HFF-Myc (cell line): Measurements from ENCODE around the gene EXOSC10.
"Not testable (repeated sequence)": the region's sequence is repeated elsewhere in the genome, so short reads cannot be mapped to it uniquely, and the experiment has no call there.

ENCODE experiments used
- DNase-seq: peaks from one replicate; pipeline ENCODE4 v3.0.0-alpha.2; 2011; ENCODE audit warnings: low read depth; ENCODE audit errors: extremely low read depth
- H3K4me3 ChIP-seq: replicated peaks from 2 replicates; pipeline ENCODE4 v1.5.1; 2011; ENCODE audit warnings: low read depth, mild to moderate bottlenecking, control low read depth, low read length
- TF ChIP-seq, protein P1 (sequence below): IDR thresholded peaks from 2 replicates; pipeline ENCODE4 v1.5.1; 2012; ENCODE audit warnings: mild to moderate bottlenecking, low read depth, low read length, control low read depth; ENCODE audit errors: missing control alignments

EXOSC10 gene

DNA sequence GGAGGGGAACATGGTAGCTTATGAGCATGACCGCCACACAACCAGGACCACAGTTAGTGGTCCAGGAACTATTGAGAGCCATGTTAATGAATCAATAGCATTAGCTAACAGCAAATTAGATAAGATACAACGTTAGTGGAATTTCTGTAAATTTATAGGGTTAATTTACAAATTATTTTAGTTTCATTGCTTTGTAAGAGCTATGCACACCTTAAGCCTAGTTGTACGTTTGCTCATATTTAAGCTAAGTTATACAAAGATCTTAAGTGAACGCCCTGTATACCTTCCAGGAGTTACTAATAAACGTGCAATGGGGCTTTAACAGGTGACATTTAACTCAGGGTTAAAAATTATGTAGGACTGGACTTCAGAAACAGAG is 749 bp downstream of the EXOSC10 start:
- H3K4me3 ChIP-seq, result peak overlapping the region; percentile 96
- TF ChIP-seq, protein P1, sequence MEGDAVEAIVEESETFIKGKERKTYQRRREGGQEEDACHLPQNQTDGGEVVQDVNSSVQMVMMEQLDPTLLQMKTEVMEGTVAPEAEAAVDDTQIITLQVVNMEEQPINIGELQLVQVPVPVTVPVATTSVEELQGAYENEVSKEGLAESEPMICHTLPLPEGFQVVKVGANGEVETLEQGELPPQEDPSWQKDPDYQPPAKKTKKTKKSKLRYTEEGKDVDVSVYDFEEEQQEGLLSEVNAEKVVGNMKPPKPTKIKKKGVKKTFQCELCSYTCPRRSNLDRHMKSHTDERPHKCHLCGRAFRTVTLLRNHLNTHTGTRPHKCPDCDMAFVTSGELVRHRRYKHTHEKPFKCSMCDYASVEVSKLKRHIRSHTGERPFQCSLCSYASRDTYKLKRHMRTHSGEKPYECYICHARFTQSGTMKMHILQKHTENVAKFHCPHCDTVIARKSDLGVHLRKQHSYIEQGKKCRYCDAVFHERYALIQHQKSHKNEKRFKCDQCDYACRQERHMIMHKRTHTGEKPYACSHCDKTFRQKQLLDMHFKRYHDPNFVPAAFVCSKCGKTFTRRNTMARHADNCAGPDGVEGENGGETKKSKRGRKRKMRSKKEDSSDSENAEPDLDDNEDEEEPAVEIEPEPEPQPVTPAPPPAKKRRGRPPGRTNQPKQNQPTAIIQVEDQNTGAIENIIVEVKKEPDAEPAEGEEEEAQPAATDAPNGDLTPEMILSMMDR, result no peak
- no peak for DNase-seq

DNA sequence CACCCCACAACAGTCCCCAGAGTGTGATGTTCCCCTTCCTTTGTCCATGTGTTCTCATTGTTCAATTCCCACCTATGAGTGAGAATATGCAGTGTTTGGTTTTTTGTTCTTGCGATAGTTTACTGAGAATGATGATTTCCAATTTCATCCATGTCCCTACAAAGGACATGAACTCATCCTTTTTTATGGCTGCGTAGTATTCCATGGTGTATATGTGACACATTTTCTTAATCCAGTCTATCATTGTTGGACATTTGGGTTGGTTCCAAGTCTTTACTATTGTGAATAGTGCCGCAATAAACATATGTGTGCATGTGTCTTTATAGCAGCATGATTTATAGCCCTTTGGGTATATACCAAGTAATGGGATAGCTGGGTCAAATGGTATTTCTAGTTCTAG is 15.9 kb downstream of the EXOSC10 start:
- DNase-seq, H3K4me3 ChIP-seq: not testable (repeated sequence)

DNA sequence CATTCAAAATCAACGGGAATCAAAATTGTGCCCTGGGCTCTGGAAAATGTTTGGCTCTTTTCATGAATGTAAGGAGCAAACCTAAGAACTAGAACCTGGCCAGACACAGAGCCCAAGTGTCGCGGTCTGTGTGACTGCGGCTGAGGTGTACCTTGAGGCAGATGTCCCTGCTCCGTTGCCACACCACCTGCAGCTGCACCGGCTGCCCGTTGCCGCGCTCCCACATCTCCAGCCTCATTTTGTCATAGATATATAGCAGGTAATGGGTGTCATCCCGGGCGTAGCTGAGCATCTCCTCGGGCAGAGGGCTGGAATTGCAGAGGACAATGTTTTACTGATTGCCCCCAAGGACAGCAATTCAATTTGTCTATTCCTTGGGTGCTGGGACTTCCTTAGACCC is 18.7 kb downstream of the EXOSC10 start:
- TF ChIP-seq, protein P1, result no peak
- DNase-seq, result no peak
- no peak overlapping the region for H3K4me3 ChIP-seq

DNA sequence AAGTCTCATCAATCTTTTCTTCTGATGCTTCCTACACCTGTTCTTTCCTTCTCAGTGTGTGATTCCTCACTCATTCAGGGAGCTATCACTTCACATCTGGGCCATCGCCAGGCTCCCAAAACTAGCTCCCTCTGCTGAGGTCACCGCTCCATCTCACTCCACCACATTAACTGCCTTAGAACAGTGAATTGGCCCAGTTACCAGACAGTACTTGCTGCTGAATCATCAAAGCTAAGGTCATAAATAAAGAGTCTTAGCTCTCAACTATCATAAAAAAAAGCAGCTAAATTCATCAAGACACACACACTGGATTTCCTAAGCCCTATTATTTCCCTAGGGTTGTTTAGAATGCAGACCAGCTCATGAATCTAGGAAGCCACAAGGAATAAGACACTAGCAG is 21.0 kb downstream of the EXOSC10 start:
- TF ChIP-seq, protein P1, result no peak
- no peak overlapping the region for H3K4me3 ChIP-seq
- DNase-seq, result no peak

DNA sequence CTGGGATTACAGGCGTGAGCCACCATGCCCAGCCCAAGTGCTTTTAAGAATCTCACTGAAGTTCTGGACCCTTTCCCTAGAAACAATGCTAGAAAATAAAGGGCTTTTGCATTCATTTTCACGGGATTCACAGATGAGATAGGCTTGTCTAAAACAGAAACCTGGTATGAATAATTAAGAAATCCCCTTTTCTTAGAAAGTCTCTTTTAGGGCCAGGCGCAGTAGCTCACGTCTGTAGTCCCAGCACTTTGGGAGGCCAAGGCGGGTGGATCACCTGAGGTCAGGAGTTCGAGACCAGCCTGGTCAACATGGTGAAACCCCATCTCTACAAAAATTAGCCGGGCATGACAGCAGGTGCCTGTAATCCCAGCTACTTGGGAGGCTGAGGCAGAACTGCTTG is 26.3 kb downstream of the EXOSC10 start:
- H3K4me3 ChIP-seq, DNase-seq: not testable (repeated sequence)

DNA sequence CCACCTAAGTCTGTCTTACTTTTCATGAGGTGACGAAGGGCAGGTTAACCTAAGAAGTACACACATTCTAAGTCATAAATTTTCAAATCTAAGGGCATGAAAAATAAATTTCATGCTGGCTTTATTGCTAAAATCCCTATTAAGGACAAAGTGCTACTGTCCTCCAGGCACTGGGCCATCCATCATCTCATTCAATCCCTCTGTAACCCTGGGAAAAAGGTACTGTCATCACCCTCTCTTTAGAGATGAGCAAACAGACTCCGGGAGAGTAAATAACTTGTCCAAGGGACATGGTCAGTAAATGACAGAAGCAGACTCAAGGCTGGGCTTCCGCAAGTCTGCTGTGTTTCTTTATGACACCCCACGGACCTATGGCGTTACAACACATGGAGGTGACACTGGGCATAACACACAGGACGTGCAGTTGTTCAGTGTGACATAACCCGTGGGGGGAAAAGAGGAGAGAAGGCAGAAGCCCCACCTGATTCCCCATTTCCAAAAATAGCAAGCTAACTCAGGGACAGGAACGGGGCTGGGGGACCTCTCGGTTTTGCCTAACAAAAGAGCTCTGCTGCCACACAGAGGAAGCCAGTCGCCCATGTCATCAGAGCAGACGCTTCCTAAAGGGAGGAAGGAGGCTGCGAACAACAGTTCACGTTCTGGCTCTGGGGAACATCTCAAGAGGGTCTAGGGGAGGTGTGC is 27.3 kb downstream of the EXOSC10 start:
- TF ChIP-seq, protein P1, result no peak
- no peak overlapping the region for H3K4me3 ChIP-seq
- no peak for DNase-seq

DNA sequence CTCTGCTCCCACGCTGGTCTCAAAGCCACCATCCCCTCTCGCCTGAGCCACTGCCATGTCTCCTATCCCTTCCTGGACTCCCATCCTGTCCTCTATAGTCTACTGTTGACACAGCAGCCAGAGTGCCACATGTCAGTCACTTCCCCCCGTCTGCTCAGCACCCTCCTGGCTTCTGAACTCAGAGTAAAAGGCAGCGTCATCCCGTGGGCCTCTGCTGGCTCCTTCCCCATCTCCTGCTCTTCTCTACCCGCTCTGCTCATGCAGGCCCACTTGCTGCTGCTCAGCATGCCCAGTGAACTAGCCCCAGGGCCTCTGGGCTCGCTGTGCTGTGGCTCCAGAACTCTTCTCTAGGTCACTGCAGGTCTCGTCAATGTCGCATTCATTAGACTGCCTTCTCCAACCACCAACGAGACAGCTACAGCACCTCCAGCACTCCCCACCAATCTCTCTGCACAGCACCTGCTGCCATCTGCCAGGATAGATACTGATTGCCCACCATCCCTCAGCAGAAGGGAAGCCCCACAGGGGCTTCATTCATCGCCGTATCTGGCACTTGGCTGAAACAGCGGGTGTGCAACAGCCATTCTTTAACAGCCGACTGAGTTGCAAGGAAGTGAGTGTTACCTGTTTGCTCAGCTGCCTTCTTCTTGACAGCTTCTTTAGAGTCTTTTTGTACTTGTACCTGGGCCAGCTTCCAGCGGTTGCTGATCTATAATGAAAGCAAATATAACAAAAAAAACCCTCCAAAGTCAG is 28.0 kb downstream of the EXOSC10 start:
- TF ChIP-seq, protein P1, result no peak
- no peak overlapping the region for H3K4me3 ChIP-seq
- no peak for DNase-seq

DNA sequence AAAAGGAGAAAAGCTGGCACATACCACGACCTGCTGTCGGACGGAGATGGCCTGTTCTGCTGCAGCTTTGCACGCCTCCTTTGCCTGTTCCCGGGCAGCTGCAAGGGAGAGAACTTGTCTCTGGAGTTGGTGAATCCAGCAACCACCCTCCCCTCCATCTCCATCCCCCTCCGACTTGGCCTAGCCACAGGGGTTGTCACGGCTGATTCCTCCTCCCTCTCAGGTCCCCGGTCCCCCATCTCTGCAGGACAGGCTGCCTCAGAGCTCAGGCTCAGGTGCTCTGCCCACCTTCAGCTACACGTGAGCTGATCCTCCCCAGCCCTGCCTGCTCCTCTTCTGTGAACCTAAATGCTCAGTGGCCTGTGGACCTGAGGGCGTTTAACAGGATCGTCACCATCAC is 28.8 kb downstream of the EXOSC10 start:
- no peak for DNase-seq
- TF ChIP-seq, protein P1, result no peak
- no peak overlapping the region for H3K4me3 ChIP-seq
